ENCODE results near the gene GFRA1.

Gene GFRA1

GRCh38 chr10:116159197-116159596, 113.8 kb downstream of the GFRA1 start:
- Mint-ChIP-seq H3K36me3 (ENCODE audit: low read depth) (no peaks in the 10 kb centered on the region), H3K9me3 (no peaks in the 10 kb centered on the region), H3K4me1 (peaks cover 24% of the 10 kb centered on the region), H3K27ac (no peak overlapping the region), H3K27me3 (ENCODE audit: low read depth) (no peaks in the 10 kb centered on the region), H3K4me3 (no peak overlapping the region)
- TF ChIP-seq, protein P1, sequence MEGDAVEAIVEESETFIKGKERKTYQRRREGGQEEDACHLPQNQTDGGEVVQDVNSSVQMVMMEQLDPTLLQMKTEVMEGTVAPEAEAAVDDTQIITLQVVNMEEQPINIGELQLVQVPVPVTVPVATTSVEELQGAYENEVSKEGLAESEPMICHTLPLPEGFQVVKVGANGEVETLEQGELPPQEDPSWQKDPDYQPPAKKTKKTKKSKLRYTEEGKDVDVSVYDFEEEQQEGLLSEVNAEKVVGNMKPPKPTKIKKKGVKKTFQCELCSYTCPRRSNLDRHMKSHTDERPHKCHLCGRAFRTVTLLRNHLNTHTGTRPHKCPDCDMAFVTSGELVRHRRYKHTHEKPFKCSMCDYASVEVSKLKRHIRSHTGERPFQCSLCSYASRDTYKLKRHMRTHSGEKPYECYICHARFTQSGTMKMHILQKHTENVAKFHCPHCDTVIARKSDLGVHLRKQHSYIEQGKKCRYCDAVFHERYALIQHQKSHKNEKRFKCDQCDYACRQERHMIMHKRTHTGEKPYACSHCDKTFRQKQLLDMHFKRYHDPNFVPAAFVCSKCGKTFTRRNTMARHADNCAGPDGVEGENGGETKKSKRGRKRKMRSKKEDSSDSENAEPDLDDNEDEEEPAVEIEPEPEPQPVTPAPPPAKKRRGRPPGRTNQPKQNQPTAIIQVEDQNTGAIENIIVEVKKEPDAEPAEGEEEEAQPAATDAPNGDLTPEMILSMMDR (IDR thresholded peaks at IDR 0.05; ENCODE audit: unreplicated experiment in 3 of 3) = no peak

GRCh38 chr10:116158036-116158435, 115.0 kb downstream of the GFRA1 start:
- TF ChIP-seq, protein P1 (IDR thresholded peaks at IDR 0.05; ENCODE audit: unreplicated experiment in 3 of 3) = no peak
- Mint-ChIP-seq H3K36me3 (ENCODE audit: low read depth) (no peaks in the 10 kb centered on the region), H3K9me3 (no peaks in the 10 kb centered on the region), H3K4me3 (no peak overlapping the region), H3K27me3 (ENCODE audit: low read depth) (no peaks in the 10 kb centered on the region), H3K27ac (no peak overlapping the region), H3K4me1 (peaks cover 23% of the 10 kb centered on the region)

DNA sequence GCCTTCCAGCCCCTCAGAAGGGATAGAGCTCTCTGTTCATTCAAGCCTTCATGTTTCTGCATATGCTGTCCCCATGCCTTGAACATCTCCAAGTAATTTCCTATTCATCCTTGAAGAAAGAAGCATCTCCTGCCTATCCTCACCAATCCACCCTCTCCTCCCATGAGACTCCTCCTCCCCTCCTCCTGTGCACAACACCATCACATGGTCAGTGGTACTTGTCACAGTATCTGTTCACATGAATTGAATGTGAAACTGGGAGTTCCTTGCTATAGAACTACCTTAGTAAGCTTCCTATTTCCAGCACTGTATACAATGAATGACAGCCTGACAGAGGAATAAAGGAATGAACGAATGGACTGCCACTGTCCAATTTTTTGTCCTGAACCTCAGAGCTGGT, 115.5 kb downstream of the GFRA1 start:
- Mint-ChIP-seq H3K4me3 (no peak overlapping the region), H3K9me3 (no peaks in the 10 kb centered on the region), H3K4me1 (peaks cover 23% of the 10 kb centered on the region), H3K27ac (no peak overlapping the region), H3K27me3 (ENCODE audit: low read depth) (peaks cover under 1% of the 10 kb centered on the region), H3K36me3 (ENCODE audit: low read depth) (no peaks in the 10 kb centered on the region)
- TF ChIP-seq, protein P1 (IDR thresholded peaks at IDR 0.05; ENCODE audit: unreplicated experiment in 3 of 3) = no peak

DNA sequence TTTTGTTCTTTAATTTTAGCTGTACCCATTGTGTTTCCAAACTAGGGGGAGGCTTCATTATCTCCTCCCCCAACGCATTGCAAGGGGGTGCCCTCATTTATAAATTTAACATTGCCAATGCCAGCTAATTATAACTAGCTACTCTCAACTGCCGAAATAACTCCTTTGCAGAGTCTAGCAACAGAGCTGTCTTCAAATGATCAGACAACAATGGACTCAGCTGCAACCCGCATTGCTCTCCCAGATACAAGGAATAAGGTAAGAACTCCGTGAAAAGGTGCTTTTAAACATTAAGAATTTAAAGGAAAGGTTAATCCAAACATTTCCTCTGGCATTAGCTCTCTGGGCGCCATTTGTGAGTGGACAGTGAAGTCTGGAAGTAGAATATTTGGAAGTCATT, 116.2 kb downstream of the GFRA1 start:
- peaks cover 23% of the 10 kb centered on the region for H3K4me1 Mint-ChIP-seq
- H3K4me3 Mint-ChIP-seq = no peak overlapping the region
- no peak overlapping the region for H3K27ac Mint-ChIP-seq
- H3K27me3 Mint-ChIP-seq (ENCODE audit: low read depth) = peaks cover 3% of the 10 kb centered on the region
- no peaks in the 10 kb centered on the region for H3K36me3 Mint-ChIP-seq (ENCODE audit: low read depth)
- TF ChIP-seq, protein P1 (IDR thresholded peaks at IDR 0.05; ENCODE audit: unreplicated experiment in 3 of 3) = no peak
- no peaks in the 10 kb centered on the region for H3K9me3 Mint-ChIP-seq

DNA sequence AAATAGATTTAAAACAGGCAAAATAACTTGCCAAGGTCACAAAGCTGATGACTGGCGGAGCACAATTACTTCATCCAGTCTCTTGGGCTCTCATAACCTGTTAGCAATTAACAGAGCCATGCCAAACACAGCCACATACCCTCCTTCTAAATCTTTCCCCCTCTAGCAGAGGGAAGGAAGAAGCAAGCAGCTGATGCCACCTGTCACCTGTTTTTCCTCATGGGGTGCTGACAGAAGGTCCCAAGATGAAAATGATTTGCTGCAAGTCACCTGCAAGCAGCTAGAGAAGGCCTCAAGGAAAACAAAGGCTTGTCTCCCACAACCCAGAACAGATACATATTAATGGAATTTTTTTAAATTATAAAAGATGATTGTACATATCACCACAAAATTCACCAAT, 117.8 kb downstream of the GFRA1 start:
- peaks cover 3% of the 10 kb centered on the region for H3K27me3 Mint-ChIP-seq (ENCODE audit: low read depth)
- TF ChIP-seq, protein P1 (IDR thresholded peaks at IDR 0.05; ENCODE audit: unreplicated experiment in 3 of 3) = no peak
- no peaks in the 10 kb centered on the region for H3K36me3 Mint-ChIP-seq (ENCODE audit: low read depth)
- H3K4me1 Mint-ChIP-seq = peaks cover 23% of the 10 kb centered on the region
- no peak overlapping the region for H3K4me3 Mint-ChIP-seq
- no peak overlapping the region for H3K27ac Mint-ChIP-seq
- H3K9me3 Mint-ChIP-seq = no peaks in the 10 kb centered on the region

- Mint-ChIP-seq H3K4me3 (no peak overlapping the region), H3K4me1 (peaks cover 23% of the 10 kb centered on the region), H3K27ac (no peak overlapping the region), H3K27me3 (ENCODE audit: low read depth) (peaks cover 3% of the 10 kb centered on the region), H3K36me3 (ENCODE audit: low read depth) (no peaks in the 10 kb centered on the region), H3K9me3 (no peaks in the 10 kb centered on the region)
- TF ChIP-seq, protein P1 (IDR thresholded peaks at IDR 0.05; ENCODE audit: unreplicated experiment in 3 of 3) = no peak
Observed at GRCh38 chr10:116154651-116155050, 118.4 kb downstream of the GFRA1 start.

All from nephron (organoid).